GM12875 (cell line): Measurements from ENCODE around the gene MMS19.

ENCODE experiments used
- H3K4me3 ChIP-seq: one replicate; pipeline ENCODE4 v1.5.1; 2011; ENCODE audit warnings: low read depth, low read length, control low read depth
- TF ChIP-seq, protein P1 (sequence below): IDR thresholded peaks from 2 replicates; pipeline ENCODE4 v1.5.1; 2011; ENCODE audit warnings: low read depth, mild to moderate bottlenecking, control low read depth, inconsistent platforms, low read length, moderate library complexity, borderline replicate concordance; ENCODE audit not compliant: insufficient read depth

Gene MMS19

DNA sequence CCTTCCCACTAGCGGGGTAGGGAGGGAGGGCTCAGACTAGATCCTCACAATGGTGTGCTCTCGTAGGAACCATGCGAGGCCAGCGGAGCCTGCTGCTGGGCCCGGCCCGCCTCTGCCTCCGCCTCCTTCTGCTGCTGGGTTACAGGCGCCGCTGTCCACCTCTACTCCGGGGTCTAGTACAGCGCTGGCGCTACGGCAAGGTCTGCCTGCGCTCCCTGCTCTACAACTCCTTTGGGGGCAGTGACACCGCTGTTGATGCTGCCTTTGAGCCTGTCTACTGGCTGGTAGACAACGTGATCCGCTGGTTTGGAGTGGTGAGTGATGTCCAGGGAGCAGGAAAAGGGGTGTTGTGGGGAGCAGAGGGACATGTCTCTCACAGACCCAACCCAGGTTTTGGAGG, 46.6 kb downstream of the MMS19 start:
- no peak overlapping the region for H3K4me3 ChIP-seq
- TF ChIP-seq, protein P1, sequence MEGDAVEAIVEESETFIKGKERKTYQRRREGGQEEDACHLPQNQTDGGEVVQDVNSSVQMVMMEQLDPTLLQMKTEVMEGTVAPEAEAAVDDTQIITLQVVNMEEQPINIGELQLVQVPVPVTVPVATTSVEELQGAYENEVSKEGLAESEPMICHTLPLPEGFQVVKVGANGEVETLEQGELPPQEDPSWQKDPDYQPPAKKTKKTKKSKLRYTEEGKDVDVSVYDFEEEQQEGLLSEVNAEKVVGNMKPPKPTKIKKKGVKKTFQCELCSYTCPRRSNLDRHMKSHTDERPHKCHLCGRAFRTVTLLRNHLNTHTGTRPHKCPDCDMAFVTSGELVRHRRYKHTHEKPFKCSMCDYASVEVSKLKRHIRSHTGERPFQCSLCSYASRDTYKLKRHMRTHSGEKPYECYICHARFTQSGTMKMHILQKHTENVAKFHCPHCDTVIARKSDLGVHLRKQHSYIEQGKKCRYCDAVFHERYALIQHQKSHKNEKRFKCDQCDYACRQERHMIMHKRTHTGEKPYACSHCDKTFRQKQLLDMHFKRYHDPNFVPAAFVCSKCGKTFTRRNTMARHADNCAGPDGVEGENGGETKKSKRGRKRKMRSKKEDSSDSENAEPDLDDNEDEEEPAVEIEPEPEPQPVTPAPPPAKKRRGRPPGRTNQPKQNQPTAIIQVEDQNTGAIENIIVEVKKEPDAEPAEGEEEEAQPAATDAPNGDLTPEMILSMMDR = no peak

DNA sequence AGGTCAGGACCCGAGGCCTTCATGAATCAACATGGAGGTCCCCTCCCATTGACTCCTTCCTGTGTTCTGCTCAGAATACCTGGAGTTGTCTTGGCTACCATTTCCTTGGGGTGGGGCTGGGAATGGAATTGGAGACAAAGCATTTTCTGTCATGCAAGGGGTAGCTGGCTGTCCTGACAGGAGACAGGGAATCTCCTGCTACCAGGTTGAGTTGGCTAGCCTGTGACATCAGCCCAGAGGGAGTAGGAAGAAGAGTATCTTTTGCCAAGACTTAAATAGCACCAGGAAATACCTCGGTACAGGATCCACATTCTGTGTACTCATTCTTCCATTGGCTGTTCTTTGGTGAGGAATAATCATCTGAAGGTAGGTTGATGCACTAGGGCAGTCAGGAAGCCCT, 47.4 kb downstream of the MMS19 start:
- no peak overlapping the region for H3K4me3 ChIP-seq

DNA sequence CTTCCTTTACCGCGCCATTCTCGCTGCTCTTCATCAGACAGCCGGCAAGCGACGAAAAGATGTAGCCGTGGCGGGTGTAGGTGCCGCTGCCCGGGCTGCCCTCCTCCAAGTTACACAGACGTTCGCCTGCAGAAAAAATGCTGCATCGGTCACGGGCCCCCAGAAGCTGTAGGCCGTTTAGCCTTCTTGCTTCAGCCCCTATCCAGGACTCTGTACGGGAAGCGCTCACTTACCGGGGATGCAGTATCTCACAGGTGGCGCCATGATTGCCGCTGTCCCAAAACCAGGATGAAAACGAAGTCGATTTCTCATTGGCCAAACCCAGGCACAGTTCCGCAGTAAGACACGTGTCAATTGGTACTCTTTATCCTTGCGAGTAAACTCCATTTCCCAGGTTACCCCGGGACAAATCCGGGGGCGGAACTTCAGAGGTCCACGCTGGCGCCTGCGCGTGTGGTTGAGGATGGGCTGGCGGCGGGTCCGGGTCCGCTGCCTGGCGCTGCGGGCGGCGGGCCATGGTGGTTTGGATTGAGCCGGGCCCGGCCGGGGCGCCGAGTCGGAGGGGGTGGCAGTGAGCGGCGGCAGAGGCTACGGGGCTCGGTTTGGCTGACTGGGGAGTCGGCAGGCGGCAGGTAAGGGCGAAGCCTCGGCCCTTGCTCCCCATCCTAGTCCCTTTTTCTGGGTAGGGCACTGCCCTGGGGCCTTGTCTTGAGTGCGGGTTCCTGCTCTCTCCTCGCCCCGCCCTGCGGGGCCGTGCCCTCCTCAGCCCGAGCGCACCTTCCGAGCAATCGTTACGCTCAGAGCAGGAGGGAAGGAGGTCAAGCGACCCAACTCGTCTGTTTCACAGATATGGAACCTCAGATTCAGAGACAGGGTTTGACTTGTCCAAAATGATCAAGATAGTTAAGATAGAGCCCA, 52.2 kb downstream of the MMS19 start, which contains the start of the genes EXOSC1 and ZDHHC16:
Gene EXOSC1 (minus strand): TSS at position 285 of the 918 bp plus-strand sequence. CDS start 21 bp downstream, at position 264.
Gene ZDHHC16 (plus strand): TSS at position 454 of the 918 bp plus-strand sequence. CDS start 5,501 bp downstream, outside the sequence.
- TF ChIP-seq, protein P1 = no peak
- H3K4me3 ChIP-seq = peak within 1 kb of the TSS; percentile 98

More for the DNA sequence above, 47.4 kb downstream of the MMS19 start:
- TF ChIP-seq, protein P1 = no peak

DNA sequence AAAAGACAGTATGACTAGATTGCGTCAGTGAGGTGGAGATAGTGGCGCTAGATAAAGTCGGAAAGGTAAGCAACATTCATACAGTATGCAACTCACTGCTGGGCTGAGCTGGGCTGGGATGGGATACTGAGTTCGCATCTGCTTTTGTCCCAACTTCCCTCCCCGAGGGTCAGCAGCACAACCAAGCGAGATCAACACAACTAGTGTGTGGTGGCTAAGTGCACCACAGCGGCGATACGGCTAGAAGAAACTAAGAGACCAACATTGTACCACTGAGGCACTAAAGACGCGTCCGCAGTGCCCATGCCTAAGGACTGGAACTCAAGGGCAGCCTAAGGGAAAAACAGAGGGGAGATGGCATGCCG, 52.9 kb downstream of the MMS19 start:
- TF ChIP-seq, protein P1 = no peak
- peak overlapping the region; percentile 98 for H3K4me3 ChIP-seq

DNA sequence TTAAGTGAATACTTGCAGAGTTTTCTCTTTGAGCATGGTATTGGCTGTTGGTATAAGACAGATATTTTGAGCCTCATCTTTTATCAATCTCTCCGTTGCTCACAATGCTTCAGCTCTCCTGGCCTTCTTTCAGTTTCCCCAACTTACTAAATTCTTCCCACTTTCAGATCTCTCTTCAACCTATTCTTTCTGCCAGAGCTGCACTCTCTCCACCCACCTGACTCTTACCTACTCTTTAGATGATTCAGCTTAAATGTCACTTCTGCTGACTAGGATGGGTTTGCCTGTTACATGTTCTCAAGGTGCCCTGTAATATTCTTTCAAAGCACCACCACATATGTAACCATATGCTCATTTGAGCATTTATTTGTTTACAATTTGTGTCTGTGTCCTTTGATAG, 54.0 kb downstream of the MMS19 start:
- TF ChIP-seq, protein P1 = no peak
- H3K4me3 ChIP-seq = no peak overlapping the region

DNA sequence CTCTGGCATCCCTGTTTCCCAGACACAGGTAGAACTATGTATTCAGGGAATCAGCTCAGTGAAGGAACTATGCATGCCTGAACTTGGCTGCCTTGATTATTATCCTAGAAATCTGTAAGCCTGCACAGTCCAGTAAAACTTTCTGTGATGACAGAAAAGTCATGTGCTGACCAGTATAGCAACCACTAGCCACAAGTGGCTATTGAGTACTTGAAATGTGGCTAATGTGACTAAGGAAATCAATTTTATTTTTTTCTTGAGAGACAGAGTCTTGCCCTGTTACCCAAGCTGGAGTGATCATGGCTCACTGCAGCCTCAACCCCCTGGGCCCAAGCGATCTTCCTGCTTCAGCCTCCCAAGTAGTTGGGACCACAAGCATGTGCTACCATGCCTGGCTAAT, 55.9 kb downstream of the MMS19 start:
- TF ChIP-seq, protein P1 = no peak
- no peak overlapping the region for H3K4me3 ChIP-seq

DNA sequence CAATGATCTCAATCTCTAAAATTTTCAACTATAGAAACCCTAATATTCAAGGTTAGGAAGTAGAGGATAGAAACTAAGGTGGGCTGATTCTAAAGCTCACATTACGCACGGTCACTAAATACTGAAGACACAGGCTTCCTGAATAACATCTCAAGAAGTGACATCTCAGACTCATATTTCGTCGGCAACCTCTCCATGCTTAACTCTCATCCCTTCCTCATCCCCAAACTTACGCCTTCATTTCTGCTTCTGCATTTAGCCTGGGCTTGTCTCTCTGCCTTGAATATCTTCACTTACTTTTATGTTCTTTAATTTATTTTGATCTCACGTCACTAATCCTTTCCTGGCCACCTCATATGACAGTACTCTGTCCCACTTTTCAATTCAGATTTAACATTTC, 63.0 kb downstream of the MMS19 start:
- no peak overlapping the region for H3K4me3 ChIP-seq
- TF ChIP-seq, protein P1 = no peak
